ENCODE measurements around the gene IDH3A. TPM values are rescaled to one million over a fixed set of nuclear protein-coding genes. Genes with fewer than 3 reads are reported as not detected.
A peak's percentile ranks its signal among the peaks of the same experiment; 100 is the strongest.
"Not testable (repeated sequence)": the region's sequence is repeated elsewhere in the genome, so short reads cannot be mapped to it uniquely, and the experiment has no call there.

The IDH3A gene
- total RNA-seq, 3 donors from 2014 or later (not counting 1 experiment from before 2014, with no cell fraction given), result 43.5 to 55.1 (median 53.3) TPM

DNA sequence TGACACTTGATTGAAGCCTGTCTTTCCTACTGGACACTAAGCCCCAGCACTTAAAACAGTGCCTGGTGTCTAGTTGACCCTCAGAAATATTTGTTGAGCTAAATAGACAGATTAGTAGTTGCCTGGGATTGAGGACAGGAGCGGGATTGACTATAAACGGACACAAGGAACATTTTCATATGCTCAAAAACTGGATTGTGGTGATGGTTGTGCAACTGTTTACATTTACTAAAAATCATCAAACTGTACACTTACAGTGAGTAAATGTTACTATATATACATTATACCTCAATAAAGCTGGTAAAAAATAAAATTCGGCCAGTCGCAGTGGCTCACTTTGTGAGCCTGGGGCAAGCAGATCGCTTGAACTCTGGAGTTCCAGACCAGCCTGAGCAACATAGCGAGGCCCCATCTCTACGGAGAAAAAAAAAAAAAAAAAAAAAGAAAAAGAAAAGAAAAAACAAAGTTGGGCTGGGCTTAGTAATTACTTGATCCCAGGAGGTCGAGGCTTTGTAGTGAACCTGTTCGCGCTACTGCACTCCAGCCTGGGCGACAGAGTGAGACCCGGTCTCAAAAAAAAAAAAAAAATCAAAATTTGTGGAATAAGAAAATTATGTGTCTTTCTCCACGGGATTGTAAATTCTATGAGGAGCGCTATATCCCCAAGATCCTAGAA lies 632 bp upstream of the IDH3A start:
- intact Hi-C loops (cut with micrococcal nuclease), result loop anchor here (5.0 kb wide), 1 partner anchor 149 kb away; the partner anchor contains the start of gene SKIC8
- H3K36me3 ChIP-seq (ENCODE audit: control insufficient read depth, insufficient read depth, low read length), result no peaks in the 10 kb centered on the region
- 25% methylated on average over 13 of the region's 14 CpGs for WGBS (ENCODE audit: insufficient coverage)
- DNase-seq, result no peak
- TF ChIP-seq, protein P1, sequence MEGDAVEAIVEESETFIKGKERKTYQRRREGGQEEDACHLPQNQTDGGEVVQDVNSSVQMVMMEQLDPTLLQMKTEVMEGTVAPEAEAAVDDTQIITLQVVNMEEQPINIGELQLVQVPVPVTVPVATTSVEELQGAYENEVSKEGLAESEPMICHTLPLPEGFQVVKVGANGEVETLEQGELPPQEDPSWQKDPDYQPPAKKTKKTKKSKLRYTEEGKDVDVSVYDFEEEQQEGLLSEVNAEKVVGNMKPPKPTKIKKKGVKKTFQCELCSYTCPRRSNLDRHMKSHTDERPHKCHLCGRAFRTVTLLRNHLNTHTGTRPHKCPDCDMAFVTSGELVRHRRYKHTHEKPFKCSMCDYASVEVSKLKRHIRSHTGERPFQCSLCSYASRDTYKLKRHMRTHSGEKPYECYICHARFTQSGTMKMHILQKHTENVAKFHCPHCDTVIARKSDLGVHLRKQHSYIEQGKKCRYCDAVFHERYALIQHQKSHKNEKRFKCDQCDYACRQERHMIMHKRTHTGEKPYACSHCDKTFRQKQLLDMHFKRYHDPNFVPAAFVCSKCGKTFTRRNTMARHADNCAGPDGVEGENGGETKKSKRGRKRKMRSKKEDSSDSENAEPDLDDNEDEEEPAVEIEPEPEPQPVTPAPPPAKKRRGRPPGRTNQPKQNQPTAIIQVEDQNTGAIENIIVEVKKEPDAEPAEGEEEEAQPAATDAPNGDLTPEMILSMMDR (IDR thresholded peaks at IDR 0.05), result no peak
- H3K4me1 ChIP-seq (ENCODE audit: control insufficient read depth, insufficient read depth, low read length), result peaks cover 17% of the 10 kb centered on the region
- H3K4me3 ChIP-seq (ENCODE audit: low read length), result peak overlapping the region; percentile 66
- H3K9me3 ChIP-seq (ENCODE audit: control insufficient read depth, insufficient read depth, low read length), result no peaks in the 10 kb centered on the region
- H3K9me3 Mint-ChIP-seq, result no peaks in the 10 kb centered on the region
- H3K27ac Mint-ChIP-seq, result peak overlapping the region; percentile 91
- ATAC-seq, result peak in 2 of 3 donors; percentile 2 to 10
- peak overlapping the region; percentile 94 for H3K4me3 Mint-ChIP-seq
- no peaks in the 10 kb centered on the region for H3K27me3 ChIP-seq (ENCODE audit: control insufficient read depth, insufficient read depth, low read length)
- no peaks in the 10 kb centered on the region for H3K36me3 Mint-ChIP-seq
- H3K27ac ChIP-seq (ENCODE audit: low read length), result peak overlapping the region; percentile 49
- H3K27me3 Mint-ChIP-seq (ENCODE audit: low read depth in 2 of 2), result no peaks in the 10 kb centered on the region
- H3K4me1 Mint-ChIP-seq, result peaks cover 22 to 33% of the 10 kb centered on the region in 2 donors

DNA sequence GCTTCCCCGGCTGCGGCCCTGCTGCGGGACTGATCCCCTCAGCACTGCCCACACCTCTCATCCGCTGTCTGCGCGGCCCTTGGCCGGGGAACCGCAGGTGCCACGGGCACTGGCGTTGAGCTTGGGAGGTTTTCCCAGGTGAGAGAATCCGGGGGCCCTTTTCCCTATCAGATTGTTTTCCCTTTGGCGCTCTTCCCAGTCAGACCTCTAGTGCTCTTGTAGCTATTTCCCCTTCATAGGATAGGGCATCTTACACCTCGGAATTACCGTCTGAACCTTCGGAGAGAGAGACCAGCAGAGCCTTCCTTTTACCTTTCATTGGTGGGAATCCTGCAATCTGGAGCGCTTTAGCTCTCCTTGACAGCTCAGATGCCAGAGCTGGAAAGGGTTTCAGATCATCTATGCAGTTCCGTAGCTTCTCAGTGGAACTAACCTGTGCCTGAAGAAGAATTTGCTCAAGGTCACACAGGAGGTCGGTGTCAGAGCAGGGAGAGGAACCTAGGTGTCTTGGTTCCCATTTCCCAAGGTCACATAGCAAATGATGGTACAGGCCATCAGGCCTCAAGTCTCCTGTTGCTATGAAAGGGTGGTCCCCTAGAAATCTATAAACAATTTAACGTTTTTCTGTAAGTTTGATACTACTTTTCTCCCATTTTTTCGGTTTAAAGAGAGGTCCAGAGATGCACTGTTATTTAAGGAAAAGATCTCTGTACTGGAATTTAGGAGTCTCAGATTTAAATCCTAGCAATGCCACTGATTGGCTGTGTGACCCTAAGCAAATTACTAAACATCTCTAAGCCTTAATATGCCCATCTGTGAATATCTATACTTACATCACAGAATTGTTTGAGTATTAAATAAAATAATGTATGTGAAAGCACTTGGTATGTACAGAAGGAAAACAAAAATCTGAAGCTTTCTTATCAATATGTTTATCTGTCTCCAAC lies 916 bp downstream of the IDH3A start:
- Histone ChIP-seq H3K4me1 (ENCODE audit: control insufficient read depth, insufficient read depth, low read length) (peaks cover 17% of the 10 kb centered on the region), H3K9me3 (ENCODE audit: control insufficient read depth, insufficient read depth, low read length) (no peaks in the 10 kb centered on the region), H3K27me3 (ENCODE audit: control insufficient read depth, insufficient read depth, low read length) (no peaks in the 10 kb centered on the region), H3K36me3 (ENCODE audit: control insufficient read depth, insufficient read depth, low read length) (no peaks in the 10 kb centered on the region), H3K4me3 (ENCODE audit: low read length) (peak overlapping the region; percentile 47), H3K27ac (ENCODE audit: low read length) (peak overlapping the region; percentile 34)
- DNase-seq, result peak in 1 of 2 donors; percentile 23
- 19% methylated on average over 20 of the region's 20 CpGs for WGBS (ENCODE audit: insufficient coverage)
- peak overlapping the region; percentile 67 to 91 for H3K27ac Mint-ChIP-seq
- peaks cover 22 to 33% of the 10 kb centered on the region in 2 donors for H3K4me1 Mint-ChIP-seq
- intact Hi-C loops (cut with micrococcal nuclease), result loop anchor here (5.0 kb wide), 1 partner anchor 147 kb away; the partner anchor contains the start of gene SKIC8
- H3K36me3 Mint-ChIP-seq, result no peaks in the 10 kb centered on the region
- peak overlapping the region; percentile 90 for H3K4me3 Mint-ChIP-seq
- no peak for ATAC-seq
- H3K9me3 Mint-ChIP-seq, result no peaks in the 10 kb centered on the region
- TF ChIP-seq, protein P1 (IDR thresholded peaks at IDR 0.05), result no peak
- H3K27me3 Mint-ChIP-seq (ENCODE audit: low read depth in 2 of 2), result no peaks in the 10 kb centered on the region

DNA sequence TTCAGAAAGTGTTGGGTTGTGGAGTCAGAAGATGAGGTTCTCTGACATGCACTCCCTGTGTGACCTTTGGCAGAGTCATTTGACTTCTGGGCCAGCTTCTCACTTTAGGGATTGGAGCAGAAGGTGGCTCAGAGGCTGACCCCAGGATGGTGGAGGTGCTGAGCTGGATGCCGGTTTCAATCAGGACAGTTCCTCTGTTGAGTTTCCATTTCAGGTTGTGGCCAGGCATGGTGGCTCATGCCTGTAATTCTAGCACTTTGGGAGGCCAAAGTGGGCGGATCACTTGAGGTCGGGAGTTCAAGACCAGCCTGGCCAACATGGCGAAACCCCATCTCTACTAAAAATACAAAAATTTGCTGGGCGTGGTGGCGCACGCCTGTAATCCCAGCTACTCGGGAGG lies 1.9 kb downstream of the IDH3A start:
- DNase-seq; intact Hi-C loops (cut with micrococcal nuclease); H3K4me3 ChIP-seq (ENCODE audit: low read length); H3K27ac Mint-ChIP-seq; ATAC-seq; H3K27ac ChIP-seq (ENCODE audit: low read length); H3K27me3 ChIP-seq (ENCODE audit: control insufficient read depth, insufficient read depth, low read length); H3K27me3 Mint-ChIP-seq (ENCODE audit: low read depth in 2 of 2); H3K9me3 Mint-ChIP-seq; H3K36me3 Mint-ChIP-seq; H3K9me3 ChIP-seq (ENCODE audit: control insufficient read depth, insufficient read depth, low read length); H3K36me3 ChIP-seq (ENCODE audit: control insufficient read depth, insufficient read depth, low read length): not testable (repeated sequence)
- 93% methylated on average over 8 of the region's 8 CpGs for WGBS (ENCODE audit: insufficient coverage)
- H3K4me1 ChIP-seq (ENCODE audit: control insufficient read depth, insufficient read depth, low read length), result peaks cover 17% of the 10 kb centered on the region
- peak overlapping the region; percentile 90 for H3K4me3 Mint-ChIP-seq
- peaks cover 22 to 33% of the 10 kb centered on the region in 2 donors for H3K4me1 Mint-ChIP-seq

DNA sequence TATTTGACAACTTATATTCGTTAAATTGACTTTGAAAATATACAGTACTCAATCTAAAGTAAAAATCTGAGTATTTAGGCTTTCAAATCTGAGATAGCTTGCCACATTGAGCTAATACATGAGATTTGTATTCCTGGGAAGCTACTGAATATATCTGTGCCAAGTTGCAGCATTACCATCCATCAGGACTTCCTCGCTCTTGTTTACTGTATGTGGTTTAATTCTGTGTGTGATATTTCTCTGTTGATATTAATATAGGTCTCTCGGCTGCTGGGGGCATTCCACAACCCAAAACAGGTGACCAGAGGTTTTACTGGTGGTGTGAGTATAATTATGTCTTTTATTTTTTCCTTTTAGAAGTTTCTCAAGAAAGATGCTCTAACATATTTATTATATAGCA lies 5.8 kb downstream of the IDH3A start:
- Mint-ChIP-seq H3K27ac (no peak overlapping the region), H3K27me3 (ENCODE audit: low read depth in 2 of 2) (no peaks in the 10 kb centered on the region), H3K4me3 (no peak overlapping the region), H3K4me1 (peaks cover 5 to 16% of the 10 kb centered on the region in 2 donors), H3K9me3 (no peaks in the 10 kb centered on the region), H3K36me3 (peaks cover 9% of the 10 kb centered on the region)
- no peak for DNase-seq
- intact Hi-C loops (cut with micrococcal nuclease), result no loop called here
- H3K27ac ChIP-seq (ENCODE audit: low read length), result no peak overlapping the region
- H3K27me3 ChIP-seq (ENCODE audit: control insufficient read depth, insufficient read depth, low read length), result no peaks in the 10 kb centered on the region
- TF ChIP-seq, protein P1 (IDR thresholded peaks at IDR 0.05), result no peak
- H3K4me1 ChIP-seq (ENCODE audit: control insufficient read depth, insufficient read depth, low read length), result peaks cover 3% of the 10 kb centered on the region
- no peak for ATAC-seq
- peaks cover 15% of the 10 kb centered on the region for H3K36me3 ChIP-seq (ENCODE audit: control insufficient read depth, insufficient read depth, low read length)
- WGBS (ENCODE audit: insufficient coverage), result 86% methylated on average over 1 of the region's 3 CpGs
- H3K9me3 ChIP-seq (ENCODE audit: control insufficient read depth, insufficient read depth, low read length), result no peaks in the 10 kb centered on the region
- H3K4me3 ChIP-seq (ENCODE audit: low read length), result no peak overlapping the region

Data from natural killer cell (primary cell).